SK-N-SH (cell line): Measurements from ENCODE around the gene EXOC6B.

Experiments
- CTCF ChIP-seq: fragments of 200-600 bp; sonication (generic); IDR thresholded peaks from 2 replicates; pipeline ENCODE4 v1.6.1; 2017; ENCODE audit warnings: antibody characterized with exemption, mild to moderate bottlenecking, moderate library complexity
- ELF1 ChIP-seq: IDR thresholded peaks from 2 replicates; pipeline ENCODE4 v1.4.0; 2012
- RFX5 ChIP-seq: IDR thresholded peaks from 2 replicates; pipeline ENCODE4 v1.6.1; 2012; ENCODE audit warnings: mild to moderate bottlenecking, improper control_type of control experiment, low read length
- TAF1 ChIP-seq: IDR thresholded peaks from 2 replicates; pipeline ENCODE4 v1.6.1; 2012; ENCODE audit warnings: low read depth, mild to moderate bottlenecking, low read length, moderate library complexity, borderline replicate concordance

- TF ChIP-seq RFX5, result no peak
- TF ChIP-seq CTCF, result no peak
- TF ChIP-seq TAF1, result no peak
- TF ChIP-seq ELF1, result no peak
Measured at GRCh38 chr2:72425996-72426395, 399.8 kb downstream of the EXOC6B start.
